DLD1 (cell line): ENCODE data around the gene PEX5L.

ENCODE experiments used
- in situ Hi-C: cut with HindIII; loops from 2 replicates; pipeline ENCODE4 v1.10.0; 2017; ENCODE audit warnings: low sequenced_read_pairs

PEX5L gene

DNA sequence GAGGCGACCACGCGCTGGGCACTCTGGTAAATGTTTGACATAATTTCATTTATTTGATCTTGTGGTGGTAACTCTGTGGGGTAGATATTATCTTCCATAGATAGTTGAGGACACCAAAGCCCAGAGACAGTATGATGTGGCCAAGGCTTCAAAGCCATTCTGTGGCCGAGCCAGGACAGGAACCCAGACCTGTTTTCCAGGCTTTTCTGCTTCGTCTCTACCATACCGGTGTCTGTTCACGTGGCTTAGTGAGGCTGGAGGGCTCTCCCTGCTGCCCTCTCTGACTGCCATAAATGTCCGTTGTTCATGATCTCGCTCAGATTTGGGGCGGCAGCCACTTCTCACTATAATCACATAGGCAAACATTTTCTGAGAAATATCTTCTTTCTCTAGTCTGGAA is 134.7 kb downstream of the PEX5L start:
- in situ Hi-C loops, result no loop called here

- in situ Hi-C loops, result no loop called here
Measured at GRCh38 chr3:179898024-179898423, 138.7 kb downstream of the PEX5L start.

DNA sequence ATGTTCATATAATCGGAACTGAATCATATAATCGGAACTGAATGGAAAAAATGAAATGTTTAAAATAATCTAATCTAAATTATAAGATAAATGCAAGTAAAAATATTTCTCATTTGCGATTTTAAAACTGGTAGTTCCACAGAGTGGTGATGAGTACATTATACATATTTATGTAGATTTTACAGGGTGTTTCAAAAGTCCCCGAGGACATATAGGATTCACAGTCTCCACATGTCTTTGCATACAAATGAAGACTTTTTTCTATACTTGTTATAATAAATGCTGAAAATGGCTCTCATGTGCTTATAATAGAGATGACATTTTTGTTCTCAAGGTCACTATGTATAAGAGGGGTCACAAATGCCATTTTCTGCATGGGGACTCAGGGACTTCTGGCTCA is 139.5 kb downstream of the PEX5L start:
- in situ Hi-C loops, result no loop called here

- in situ Hi-C loops, result no loop called here
Measured at GRCh38 chr3:179896507-179896906, 140.2 kb downstream of the PEX5L start.

GRCh38 chr3:179895330-179895729 is 141.4 kb downstream of the PEX5L start:
- in situ Hi-C loops, result no loop called here

DNA sequence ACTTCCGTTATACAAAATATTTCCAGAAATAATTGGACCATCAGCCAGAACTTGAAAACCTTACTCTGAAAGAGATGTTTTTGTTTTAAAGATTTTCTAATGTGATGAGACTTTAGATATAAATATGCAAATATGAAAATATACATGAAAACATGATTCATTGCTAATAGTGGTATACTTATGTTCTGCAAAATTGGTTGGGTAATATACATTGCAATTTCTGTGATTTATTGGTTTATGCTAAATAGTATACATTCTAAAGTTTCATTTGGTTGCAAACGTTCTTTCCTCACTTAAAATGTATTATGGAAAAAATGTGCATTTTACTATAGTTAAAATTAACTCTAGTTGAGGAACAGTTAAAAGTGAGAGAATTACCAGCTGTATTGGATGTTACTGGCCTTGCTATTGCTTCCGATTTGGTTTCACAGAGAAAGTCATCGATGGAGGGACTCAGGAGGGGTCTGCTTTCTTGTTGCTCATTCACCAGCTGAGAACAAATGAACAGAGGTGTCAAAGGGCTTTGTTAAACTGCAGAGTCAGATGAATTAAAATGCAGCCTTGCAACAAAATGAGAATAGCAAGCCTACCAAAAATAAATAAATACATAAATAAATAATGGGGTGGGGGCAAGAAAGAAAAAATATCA is 149.3 kb downstream of the PEX5L start:
- in situ Hi-C loops, result no loop called here

DNA sequence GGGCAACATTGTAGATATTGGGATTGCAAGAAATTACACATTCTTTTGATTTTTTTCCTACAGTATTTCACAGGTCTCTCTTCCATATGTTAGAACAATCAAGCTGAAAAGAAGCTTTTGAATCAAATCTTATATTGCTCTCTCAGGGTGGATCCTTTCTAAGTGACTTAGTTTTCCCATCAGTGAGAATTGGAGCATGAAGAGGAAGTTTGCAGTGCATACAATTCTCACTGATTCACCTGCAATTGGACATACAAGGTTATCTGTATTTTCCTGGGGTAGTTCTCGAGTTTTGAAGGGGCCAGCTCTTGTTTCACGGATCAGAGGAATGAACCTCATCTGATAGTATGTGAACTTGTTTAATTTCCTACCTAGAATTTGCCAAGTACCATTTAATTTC is 150.8 kb downstream of the PEX5L start:
- in situ Hi-C loops, result no loop called here

DNA sequence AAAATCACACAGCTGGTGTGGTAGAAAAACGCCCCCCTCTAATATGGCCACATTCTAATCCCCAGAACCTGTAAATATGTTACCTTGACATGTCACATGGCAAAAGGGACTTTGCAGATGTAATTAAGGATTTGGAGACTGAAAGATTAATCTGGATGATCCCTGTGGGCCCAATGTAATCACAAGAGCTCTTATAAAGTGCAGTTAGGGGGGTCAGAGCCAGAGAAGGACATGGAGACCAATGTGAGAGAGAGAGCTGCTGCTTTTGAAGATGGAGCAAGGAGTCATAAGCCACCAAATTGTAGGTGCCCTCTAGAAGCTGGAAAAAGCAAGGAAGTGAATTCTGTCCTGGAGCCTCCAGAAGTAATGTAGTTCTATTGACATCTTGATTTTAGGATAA is 152.6 kb downstream of the PEX5L start:
- in situ Hi-C loops, result no loop called here

GRCh38 chr3:179882292-179882691 is 154.4 kb downstream of the PEX5L start:
- in situ Hi-C loops, result no loop called here

- in situ Hi-C loops, result no loop called here
Measured at GRCh38 chr3:179881791-179882190, 154.9 kb downstream of the PEX5L start.

DNA sequence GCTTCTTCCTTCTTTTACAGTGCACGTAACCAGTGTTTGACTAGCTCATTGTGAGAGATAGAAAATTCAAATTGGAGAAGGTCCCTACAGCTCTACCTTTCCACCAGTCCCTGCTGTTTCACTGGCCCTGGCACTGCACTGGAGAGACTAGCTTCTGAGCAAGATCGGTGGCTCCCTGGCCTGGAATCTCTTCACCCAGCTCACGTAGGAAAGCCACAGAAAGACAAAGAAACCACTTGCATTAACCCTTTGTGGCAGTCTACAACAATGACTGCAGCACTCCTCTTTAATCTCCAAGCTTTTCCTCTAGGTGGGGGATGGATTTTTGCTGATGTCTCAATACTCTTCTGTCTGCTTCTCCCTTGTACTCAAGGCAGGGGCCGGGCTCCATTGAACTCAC is 155.9 kb downstream of the PEX5L start:
- in situ Hi-C loops, result no loop called here

- in situ Hi-C loops, result no loop called here
Measured at GRCh38 chr3:179876440-179876839, 160.3 kb downstream of the PEX5L start.

GRCh38 chr3:179872842-179873241 is 163.9 kb downstream of the PEX5L start:
- in situ Hi-C loops, result no loop called here

GRCh38 chr3:179871782-179872181 is 165.0 kb downstream of the PEX5L start:
- in situ Hi-C loops, result no loop called here

- in situ Hi-C loops, result no loop called here
Measured at GRCh38 chr3:179868715-179869114, 168.0 kb downstream of the PEX5L start.

GRCh38 chr3:179867961-179868360 is 168.8 kb downstream of the PEX5L start:
- in situ Hi-C loops, result no loop called here

DNA sequence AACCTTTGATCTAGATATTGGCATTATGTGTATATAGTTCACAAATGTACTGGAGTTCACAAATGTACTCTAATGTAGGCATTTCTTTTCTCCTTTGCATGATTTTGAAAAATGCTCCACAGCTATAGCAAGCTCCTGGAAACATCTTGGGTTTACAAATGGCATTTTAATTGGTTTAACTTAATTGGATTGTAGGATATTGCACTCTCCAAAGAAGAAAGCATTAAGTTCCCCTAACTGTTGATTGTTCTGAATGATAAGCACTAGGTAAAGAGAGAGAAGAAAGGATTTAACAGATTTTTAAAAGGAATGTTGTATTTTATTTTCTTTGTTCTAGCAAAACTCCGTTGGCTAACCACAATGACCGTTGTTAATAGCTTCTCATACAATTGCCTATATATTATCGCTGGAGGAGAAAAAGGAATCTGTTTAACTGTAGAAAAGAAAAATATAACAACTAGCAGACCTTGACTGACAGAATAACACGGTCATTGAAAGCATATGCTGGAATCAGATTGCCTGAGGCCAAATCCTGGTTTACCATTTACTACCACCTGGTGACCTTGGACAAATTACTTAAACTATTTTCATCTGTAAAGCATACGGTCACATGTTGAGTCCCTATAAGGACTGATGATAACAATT is 170.8 kb downstream of the PEX5L start:
- in situ Hi-C loops, result no loop called here

- in situ Hi-C loops, result no loop called here
Measured at GRCh38 chr3:179861953-179862352, 174.8 kb downstream of the PEX5L start.

DNA sequence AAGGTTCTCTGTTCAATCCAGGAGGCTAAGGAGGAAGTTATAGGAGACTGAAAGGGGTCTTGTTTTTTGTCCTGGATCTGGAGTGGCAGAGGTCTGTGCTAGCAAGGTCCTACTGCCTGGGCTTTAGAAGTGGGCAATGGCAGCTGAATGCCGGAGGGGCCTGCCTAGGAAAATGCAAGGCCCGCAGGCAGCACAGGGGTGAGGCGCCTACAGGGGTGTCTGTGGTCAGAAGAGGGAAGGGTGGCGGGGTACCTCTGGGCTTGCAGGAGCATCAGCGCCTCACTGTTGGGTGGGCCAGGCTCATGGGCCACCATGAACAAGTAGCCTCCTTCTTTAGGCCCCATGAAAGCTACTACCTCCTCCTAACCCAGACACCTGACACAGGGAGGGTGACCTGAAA is 175.4 kb downstream of the PEX5L start:
- in situ Hi-C loops, result no loop called here

DNA sequence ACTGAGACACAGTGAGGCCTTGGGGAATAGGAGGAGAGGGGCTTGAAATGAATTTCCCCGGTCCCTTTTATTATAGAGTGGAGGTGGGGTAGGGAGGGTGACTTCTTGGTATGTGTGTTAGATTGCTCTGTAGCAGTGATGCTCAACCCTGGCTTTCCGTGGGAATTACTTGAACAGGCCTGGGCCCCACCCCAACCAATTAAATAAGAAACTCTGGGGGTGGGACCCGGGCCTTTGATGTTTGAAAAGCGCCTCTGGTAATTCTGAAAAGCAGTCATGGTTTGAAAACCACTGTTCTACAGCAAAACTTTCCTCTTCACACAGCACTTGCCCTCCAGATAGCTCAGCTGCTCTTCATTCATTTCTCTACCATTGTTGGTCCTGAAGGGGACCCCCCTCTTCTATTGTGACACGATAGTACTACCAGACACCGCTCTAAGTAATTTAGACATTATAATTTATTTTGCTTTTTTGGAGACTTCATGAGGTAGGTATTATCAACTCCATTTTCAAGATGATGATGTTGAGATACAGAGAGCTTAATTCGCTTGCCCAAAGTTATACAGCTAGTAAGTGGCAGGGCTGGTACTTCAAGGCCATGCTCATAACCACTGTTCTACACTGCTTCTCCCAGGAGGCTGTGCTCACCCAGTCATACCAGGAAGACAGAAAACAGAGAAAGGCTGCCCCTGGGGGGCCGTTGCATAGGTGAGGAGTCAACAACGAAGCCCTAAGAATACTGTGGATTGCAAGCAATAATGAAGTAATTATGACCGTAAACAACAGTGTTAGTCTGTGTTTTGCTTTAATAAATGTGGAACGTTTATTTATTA is 176.2 kb downstream of the PEX5L start:
- in situ Hi-C loops, result no loop called here

- in situ Hi-C loops, result no loop called here
Measured at GRCh38 chr3:179853176-179853575, 183.6 kb downstream of the PEX5L start.
